ENCODE data around the gene CAPN1.

CAPN1 gene

GRCh38 chr11:65150509-65151299, 31.0 kb upstream of the CAPN1 start:
- Mint-ChIP-seq H3K4me3 (no peak overlapping the region), H3K36me3 (ENCODE audit: low read depth) (no peaks in the 10 kb centered on the region), H3K4me1 (ENCODE audit: low read depth) (peaks cover 13% of the 10 kb centered on the region), H3K9me3 (no peaks in the 10 kb centered on the region), H3K27ac (no peak overlapping the region), H3K27me3 (ENCODE audit: low read depth) (peaks cover 13% of the 10 kb centered on the region)

GRCh38 chr11:65151331-65151899, 30.3 kb upstream of the CAPN1 start:
- H3K9me3 Mint-ChIP-seq: no peaks in the 10 kb centered on the region
- no peaks in the 10 kb centered on the region for H3K36me3 Mint-ChIP-seq (ENCODE audit: low read depth)
- H3K27me3 Mint-ChIP-seq (ENCODE audit: low read depth): peaks cover 13% of the 10 kb centered on the region
- H3K4me1 Mint-ChIP-seq (ENCODE audit: low read depth): peaks cover 13% of the 10 kb centered on the region
- no peak overlapping the region for H3K27ac Mint-ChIP-seq
- no peak overlapping the region for H3K4me3 Mint-ChIP-seq

GRCh38 chr11:65152122-65152521, 29.6 kb upstream of the CAPN1 start:
- Mint-ChIP-seq H3K36me3 (ENCODE audit: low read depth) (no peaks in the 10 kb centered on the region), H3K27ac (no peak overlapping the region), H3K27me3 (ENCODE audit: low read depth) (peaks cover 13% of the 10 kb centered on the region), H3K4me3 (no peak overlapping the region), H3K4me1 (ENCODE audit: low read depth) (peaks cover 13% of the 10 kb centered on the region), H3K9me3 (no peaks in the 10 kb centered on the region)

- Mint-ChIP-seq H3K36me3 (ENCODE audit: low read depth) (no peaks in the 10 kb centered on the region), H3K27me3 (ENCODE audit: low read depth) (peaks cover 16% of the 10 kb centered on the region), H3K4me3 (no peak overlapping the region), H3K27ac (no peak overlapping the region), H3K4me1 (ENCODE audit: low read depth) (peaks cover 8% of the 10 kb centered on the region), H3K9me3 (no peaks in the 10 kb centered on the region)
These were observed 25.5 kb upstream of the CAPN1 start for GRCh38 chr11:65156256-65156655.

GRCh38 chr11:65156926-65157325, 24.8 kb upstream of the CAPN1 start:
- Mint-ChIP-seq H3K36me3 (ENCODE audit: low read depth) (no peaks in the 10 kb centered on the region), H3K27ac (no peak overlapping the region), H3K9me3 (no peaks in the 10 kb centered on the region), H3K27me3 (ENCODE audit: low read depth) (peaks cover 16% of the 10 kb centered on the region), H3K4me3 (no peak overlapping the region), H3K4me1 (ENCODE audit: low read depth) (peaks cover 8% of the 10 kb centered on the region)

- no peaks in the 10 kb centered on the region for H3K36me3 Mint-ChIP-seq (ENCODE audit: low read depth)
- no peak overlapping the region for H3K4me3 Mint-ChIP-seq
- H3K27ac Mint-ChIP-seq: no peak overlapping the region
- peaks cover 16% of the 10 kb centered on the region for H3K27me3 Mint-ChIP-seq (ENCODE audit: low read depth)
- H3K9me3 Mint-ChIP-seq: no peaks in the 10 kb centered on the region
- H3K4me1 Mint-ChIP-seq (ENCODE audit: low read depth): peaks cover 4% of the 10 kb centered on the region
These were observed 24.4 kb upstream of the CAPN1 start for GRCh38 chr11:65157336-65157735.

- Mint-ChIP-seq H3K9me3 (no peaks in the 10 kb centered on the region), H3K4me1 (ENCODE audit: low read depth) (no peaks in the 10 kb centered on the region)
These were observed 22.7 kb upstream of the CAPN1 start for GRCh38 chr11:65159012-65159411.

GRCh38 chr11:65160643-65161042, 21.1 kb upstream of the CAPN1 start:
- H3K9me3 Mint-ChIP-seq: no peaks in the 10 kb centered on the region
- H3K27ac Mint-ChIP-seq: no peak overlapping the region
- no peaks in the 10 kb centered on the region for H3K4me1 Mint-ChIP-seq (ENCODE audit: low read depth)
- H3K27me3 Mint-ChIP-seq (ENCODE audit: low read depth): peaks cover 9% of the 10 kb centered on the region
- H3K36me3 Mint-ChIP-seq (ENCODE audit: low read depth): no peaks in the 10 kb centered on the region
- no peak overlapping the region for H3K4me3 Mint-ChIP-seq

More at GRCh38 chr11:65159012-65159411, 22.7 kb upstream of the CAPN1 start:
- Mint-ChIP-seq H3K27me3 (ENCODE audit: low read depth) (peaks cover 9% of the 10 kb centered on the region), H3K4me3 (no peak overlapping the region), H3K36me3 (ENCODE audit: low read depth) (no peaks in the 10 kb centered on the region), H3K27ac (no peak overlapping the region)

GRCh38 chr11:65163684-65164083, 18.0 kb upstream of the CAPN1 start:
- H3K27ac Mint-ChIP-seq: no peak overlapping the region
- H3K9me3 Mint-ChIP-seq: no peaks in the 10 kb centered on the region
- no peaks in the 10 kb centered on the region for H3K36me3 Mint-ChIP-seq (ENCODE audit: low read depth)
- peaks cover 9% of the 10 kb centered on the region for H3K27me3 Mint-ChIP-seq (ENCODE audit: low read depth)
- H3K4me1 Mint-ChIP-seq (ENCODE audit: low read depth): peaks cover 2% of the 10 kb centered on the region
- no peak overlapping the region for H3K4me3 Mint-ChIP-seq

- Mint-ChIP-seq H3K4me1 (ENCODE audit: low read depth) (peaks cover 10% of the 10 kb centered on the region), H3K27me3 (ENCODE audit: low read depth) (no peaks in the 10 kb centered on the region), H3K4me3 (no peak overlapping the region), H3K36me3 (ENCODE audit: low read depth) (no peaks in the 10 kb centered on the region), H3K9me3 (no peaks in the 10 kb centered on the region), H3K27ac (no peak overlapping the region)
These were observed 16.1 kb upstream of the CAPN1 start for GRCh38 chr11:65165410-65166317.

GRCh38 chr11:65166893-65167292, 14.8 kb upstream of the CAPN1 start:
- H3K4me1 Mint-ChIP-seq (ENCODE audit: low read depth): peaks cover 10% of the 10 kb centered on the region
- H3K27me3 Mint-ChIP-seq (ENCODE audit: low read depth): no peaks in the 10 kb centered on the region
- no peaks in the 10 kb centered on the region for H3K9me3 Mint-ChIP-seq
- H3K36me3 Mint-ChIP-seq (ENCODE audit: low read depth): no peaks in the 10 kb centered on the region
- no peak overlapping the region for H3K27ac Mint-ChIP-seq
- H3K4me3 Mint-ChIP-seq: no peak overlapping the region

GRCh38 chr11:65167656-65168055, 14.1 kb upstream of the CAPN1 start:
- H3K4me3 Mint-ChIP-seq: no peak overlapping the region
- no peaks in the 10 kb centered on the region for H3K36me3 Mint-ChIP-seq (ENCODE audit: low read depth)
- H3K27me3 Mint-ChIP-seq (ENCODE audit: low read depth): no peaks in the 10 kb centered on the region
- no peak overlapping the region for H3K27ac Mint-ChIP-seq
- H3K9me3 Mint-ChIP-seq: no peaks in the 10 kb centered on the region
- peaks cover 10% of the 10 kb centered on the region for H3K4me1 Mint-ChIP-seq (ENCODE audit: low read depth)

- Mint-ChIP-seq H3K9me3 (no peaks in the 10 kb centered on the region), H3K36me3 (ENCODE audit: low read depth) (no peaks in the 10 kb centered on the region), H3K4me3 (no peak overlapping the region), H3K4me1 (ENCODE audit: low read depth) (peaks cover 10% of the 10 kb centered on the region), H3K27ac (peak overlapping the region; percentile 79), H3K27me3 (ENCODE audit: low read depth) (no peaks in the 10 kb centered on the region)
These were observed 12.5 kb upstream of the CAPN1 start for GRCh38 chr11:65169164-65169641.

- Mint-ChIP-seq H3K36me3 (ENCODE audit: low read depth) (no peaks in the 10 kb centered on the region), H3K9me3 (no peaks in the 10 kb centered on the region), H3K4me3 (no peak within 1 kb of the TSS), H3K4me1 (ENCODE audit: low read depth) (peaks cover 10% of the 10 kb centered on the region), H3K27me3 (ENCODE audit: low read depth) (no peaks in the 10 kb centered on the region), H3K27ac (peak within 1 kb of the TSS; percentile 79)
These were observed 11.6 kb upstream of the CAPN1 start, which contains the start of gene SPDYC for GRCh38 chr11:65170058-65170534. Gene SPDYC (plus strand): TSS chr11:65170233. CDS start chr11:65171358, 1,125 bp downstream.

Data from T-helper 1 cell treated with Interleukin-12 subunit alpha and Interleukin-12 subunit beta and Interleukin-4 antibody, amounts not matched to agents 30 μg/mL and 1 μg/mL, for 36 hours (primary cell).